ENCODE results near the gene SENP8.
A peak's percentile ranks its signal among the peaks of the same experiment; 100 is the strongest.

Gene SENP8

DNA sequence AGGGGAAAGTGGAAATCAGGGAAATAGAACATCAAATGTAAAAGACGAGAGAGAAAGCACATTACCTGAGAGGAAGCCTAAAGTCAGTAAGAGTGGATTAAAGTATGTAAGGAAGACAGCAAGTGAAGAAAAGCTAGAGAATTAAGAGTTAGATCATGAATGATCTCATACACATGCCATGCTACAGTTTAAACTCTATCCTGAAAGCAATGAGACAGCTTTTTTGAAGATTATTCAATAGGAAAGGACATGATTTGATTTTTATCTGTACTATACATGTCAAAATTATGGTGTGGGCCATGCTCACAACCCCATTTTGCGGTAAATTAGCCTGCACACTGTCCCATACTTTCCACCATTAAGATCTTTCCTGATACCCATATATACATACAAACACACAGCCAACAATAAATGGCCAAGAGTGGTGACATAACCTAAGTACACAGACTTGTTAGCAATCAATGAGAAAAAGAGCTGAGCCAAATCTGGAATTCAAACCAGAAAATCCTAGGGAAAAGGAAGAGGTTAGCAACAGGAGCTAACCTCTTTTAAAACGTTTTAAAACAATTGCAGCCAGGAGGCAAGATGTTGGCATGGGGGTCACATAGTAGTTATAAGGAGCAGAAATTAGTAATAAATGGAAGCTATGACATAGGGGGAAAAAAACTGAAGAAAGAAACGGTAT lies 4.7 kb upstream of the SENP8 start:
- DNase-seq (ENCODE audit: low spot score) = no peak

GRCh38 chr15:72116731-72117485 lies 1.3 kb upstream of the SENP8 start:
- DNase-seq (ENCODE audit: low spot score) = peak; percentile 34

DNA sequence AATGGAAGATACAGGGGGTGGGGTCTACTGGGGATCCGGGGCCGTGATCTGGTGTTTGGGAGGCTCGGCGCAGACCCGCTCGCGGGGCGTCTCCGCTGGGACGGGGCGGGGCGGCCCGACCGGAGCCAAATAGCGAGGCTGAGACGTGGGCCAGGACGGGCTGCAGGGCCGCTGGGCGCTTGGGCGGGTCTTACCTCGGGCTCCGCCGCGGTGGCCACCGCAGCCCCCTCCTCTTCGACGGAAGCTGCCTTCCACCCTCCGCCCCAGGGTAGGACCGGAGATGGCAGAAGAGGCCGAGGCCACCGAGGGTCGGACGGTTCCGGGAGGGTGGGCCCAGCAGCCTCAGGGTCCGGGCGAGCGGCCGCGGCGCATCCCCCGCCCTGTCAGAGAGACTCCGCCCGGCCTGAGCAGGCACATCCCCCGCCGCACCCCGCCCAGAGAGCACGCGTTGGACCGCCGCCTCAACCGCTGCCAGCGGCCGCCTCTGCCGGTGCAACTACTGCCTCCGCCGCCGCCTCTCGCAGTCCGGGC lies 652 bp upstream of the SENP8 start:
- DNase-seq (ENCODE audit: low spot score) = peak; percentile 60

- DNase-seq (ENCODE audit: low spot score) = no peak
Measured at GRCh38 chr15:72124218-72124617, 6.0 kb downstream of the SENP8 start.

DNA sequence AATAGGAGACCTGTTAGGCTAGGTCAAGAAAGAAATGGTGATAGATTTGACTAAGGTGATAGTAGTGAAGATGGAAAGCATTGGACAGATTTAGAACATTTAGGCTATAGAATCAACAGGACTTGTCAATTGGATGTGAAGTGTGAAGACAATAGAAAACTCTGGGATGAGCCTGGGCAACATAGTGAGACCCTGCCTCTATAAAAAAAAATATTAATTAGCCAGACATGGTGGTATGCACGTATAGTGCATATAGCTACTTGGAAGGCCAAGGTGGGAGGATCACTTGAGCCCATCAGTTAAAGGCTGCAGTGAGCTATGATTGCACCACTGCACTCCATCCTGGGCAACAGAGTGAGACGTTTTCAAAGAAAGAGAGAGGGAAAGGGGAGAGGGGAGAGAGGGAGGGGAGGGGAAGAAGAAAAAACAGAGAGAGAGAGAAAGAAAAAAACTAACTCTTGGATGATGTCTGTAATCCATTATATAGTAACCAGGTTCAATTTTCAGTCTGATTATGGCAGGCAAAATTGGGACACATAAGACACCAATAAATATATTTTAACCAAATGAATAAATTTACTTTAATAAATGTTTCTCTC lies 9.6 kb downstream of the SENP8 start:
- DNase-seq (ENCODE audit: low spot score) = no peak

- no peak for DNase-seq (ENCODE audit: low spot score)
Measured at GRCh38 chr15:72128359-72128758, 10.2 kb downstream of the SENP8 start.

DNA sequence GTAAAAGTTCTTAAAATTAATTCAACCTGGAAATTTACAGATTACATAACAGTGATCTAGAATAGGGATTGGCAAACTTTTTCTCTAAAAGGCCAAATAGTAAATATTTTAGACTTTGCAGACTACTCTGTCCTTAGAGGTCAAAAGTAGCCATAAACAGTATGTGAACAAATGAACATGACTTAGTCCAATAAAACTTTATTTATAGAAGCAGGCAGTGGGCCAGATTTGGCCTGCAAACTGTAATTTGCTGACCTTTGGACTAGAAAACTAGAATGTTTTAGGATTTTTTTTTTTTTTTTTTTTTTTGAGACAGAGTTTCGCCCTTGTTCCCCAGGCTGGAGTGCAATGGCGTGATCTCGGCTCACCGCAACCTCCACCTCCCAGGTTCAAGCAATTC lies 12.1 kb downstream of the SENP8 start:
- no peak for DNase-seq (ENCODE audit: low spot score)

DNA sequence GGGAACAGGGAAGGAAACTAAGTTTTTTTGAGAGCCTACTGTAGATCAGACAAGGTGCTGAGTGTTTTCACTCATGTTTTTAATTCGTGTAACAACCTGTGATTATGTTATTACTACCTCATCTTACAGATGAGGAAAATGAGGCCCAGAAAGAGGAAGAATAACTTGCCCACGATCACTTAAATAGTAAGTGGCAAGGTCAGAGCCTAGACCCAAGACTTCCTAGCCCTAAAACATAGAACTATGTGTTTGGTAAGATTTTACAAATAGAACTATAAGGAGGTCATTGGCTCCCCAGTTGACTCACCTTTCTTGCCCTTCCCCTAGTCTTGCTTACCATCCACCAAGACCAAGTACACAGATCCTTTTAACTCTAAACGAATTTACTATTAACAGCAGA lies 13.7 kb downstream of the SENP8 start:
- DNase-seq (ENCODE audit: low spot score) = no peak

- DNase-seq (ENCODE audit: low spot score) = no peak
Measured at GRCh38 chr15:72133211-72133610, 15.0 kb downstream of the SENP8 start.

DNA sequence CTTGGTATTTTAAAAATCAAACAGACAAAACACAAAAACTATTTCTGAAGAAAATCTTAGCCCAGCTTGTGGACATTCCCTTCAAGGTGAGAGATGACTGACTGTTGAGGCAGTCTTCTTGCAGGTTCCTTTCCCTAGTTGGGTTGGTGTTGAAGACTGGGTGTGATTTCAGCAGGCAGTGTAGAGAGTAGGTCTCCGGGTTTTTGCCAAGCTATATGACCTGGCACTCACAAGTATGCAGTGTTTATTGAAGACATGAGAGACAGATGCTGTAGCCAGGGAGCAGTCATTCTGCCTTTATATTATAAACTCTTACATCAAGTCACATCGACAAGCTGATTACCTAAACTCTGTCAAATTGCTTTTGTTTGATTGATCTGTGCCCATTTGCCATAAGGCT lies 17.5 kb downstream of the SENP8 start:
- no peak for DNase-seq (ENCODE audit: low spot score)

DNA sequence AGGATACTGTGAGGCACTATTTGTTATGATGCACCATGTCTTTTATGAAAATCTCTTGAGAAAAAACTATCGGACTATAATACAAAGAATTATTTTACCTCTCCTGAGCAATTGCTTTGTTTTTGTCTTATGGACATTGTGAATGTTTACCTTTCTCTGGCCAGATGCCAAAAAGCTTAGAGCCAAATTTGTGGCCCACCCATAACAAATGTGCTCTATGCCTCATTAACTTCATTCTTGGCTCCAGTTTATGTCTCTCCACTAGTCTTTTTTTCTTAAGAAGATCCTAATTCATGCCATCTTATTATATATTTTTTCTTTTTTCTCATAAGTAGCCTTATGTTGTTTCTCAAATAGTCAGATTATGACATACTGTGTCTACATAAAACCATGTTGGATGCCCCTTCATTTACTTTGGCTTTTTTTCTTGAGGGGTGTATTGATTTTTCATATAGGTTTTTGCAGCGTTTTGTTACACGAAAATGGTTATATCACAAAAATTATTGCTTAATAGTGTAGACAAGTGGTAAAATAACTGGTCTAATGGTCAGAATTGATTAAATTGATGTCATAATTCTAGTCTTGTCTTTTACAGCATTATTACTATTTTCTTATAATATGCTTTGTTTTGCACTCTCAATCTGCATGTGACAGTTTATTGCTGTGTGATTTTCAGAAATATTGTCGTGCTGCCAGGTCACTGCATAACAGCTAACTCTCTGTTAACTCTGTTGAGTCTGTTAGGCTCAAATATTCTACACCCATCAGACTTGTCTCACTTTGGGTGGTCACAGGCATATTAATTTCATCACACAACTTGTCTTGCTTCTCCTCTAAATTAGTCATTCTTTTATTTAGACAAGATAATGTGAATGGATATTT lies 18.2 kb downstream of the SENP8 start:
- no peak for DNase-seq (ENCODE audit: low spot score)

- no peak for DNase-seq (ENCODE audit: low spot score)
Measured at GRCh38 chr15:72139667-72140066, 21.5 kb downstream of the SENP8 start.

DNA sequence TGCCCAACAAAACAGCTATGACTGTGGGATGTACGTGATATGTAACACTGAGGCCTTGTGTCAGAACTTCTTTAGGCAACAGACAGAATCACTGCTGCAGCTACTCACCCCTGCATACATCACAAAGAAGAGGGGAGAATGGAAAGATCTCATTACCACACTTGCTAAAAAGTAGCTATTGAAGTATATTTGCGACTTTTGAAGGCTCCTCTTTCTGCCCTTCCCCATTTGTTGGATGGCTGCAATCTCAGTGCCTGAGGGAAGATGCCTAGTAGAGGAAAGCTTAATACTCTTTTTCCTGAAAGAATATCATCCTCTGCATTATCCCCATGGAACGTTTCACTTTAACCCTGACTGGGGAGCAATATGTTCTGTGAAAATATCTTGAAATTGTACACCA lies 21.9 kb downstream of the SENP8 start:
- no peak for DNase-seq (ENCODE audit: low spot score)

- no peak for DNase-seq (ENCODE audit: low spot score)
Measured at GRCh38 chr15:72141171-72142084, 23.2 kb downstream of the SENP8 start.

DNA sequence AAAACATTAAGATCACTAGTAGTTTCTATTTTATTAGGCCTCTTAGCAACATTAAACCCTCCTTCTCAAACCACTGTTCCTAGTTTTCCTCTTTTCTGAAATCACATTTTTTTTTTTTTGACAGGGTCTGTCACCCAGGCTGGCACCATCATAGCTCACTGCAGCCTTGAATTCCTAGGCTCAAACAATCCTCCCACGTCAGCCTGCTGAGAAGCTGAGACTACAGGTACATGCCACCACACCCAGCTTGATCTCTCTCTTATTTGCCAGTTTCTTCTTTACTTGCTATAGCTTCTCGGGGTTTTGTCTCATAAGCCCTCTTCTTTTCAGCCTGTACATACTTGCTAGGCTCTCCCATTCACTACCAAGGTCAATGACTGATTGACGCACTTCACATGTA lies 28.0 kb downstream of the SENP8 start:
- DNase-seq (ENCODE audit: low spot score) = no peak

- no peak for DNase-seq (ENCODE audit: low spot score)
Measured at GRCh38 chr15:72146934-72147333, 28.7 kb downstream of the SENP8 start.

- DNase-seq (ENCODE audit: low spot score) = no peak
Measured at GRCh38 chr15:72147418-72147817, 29.2 kb downstream of the SENP8 start.

DNA sequence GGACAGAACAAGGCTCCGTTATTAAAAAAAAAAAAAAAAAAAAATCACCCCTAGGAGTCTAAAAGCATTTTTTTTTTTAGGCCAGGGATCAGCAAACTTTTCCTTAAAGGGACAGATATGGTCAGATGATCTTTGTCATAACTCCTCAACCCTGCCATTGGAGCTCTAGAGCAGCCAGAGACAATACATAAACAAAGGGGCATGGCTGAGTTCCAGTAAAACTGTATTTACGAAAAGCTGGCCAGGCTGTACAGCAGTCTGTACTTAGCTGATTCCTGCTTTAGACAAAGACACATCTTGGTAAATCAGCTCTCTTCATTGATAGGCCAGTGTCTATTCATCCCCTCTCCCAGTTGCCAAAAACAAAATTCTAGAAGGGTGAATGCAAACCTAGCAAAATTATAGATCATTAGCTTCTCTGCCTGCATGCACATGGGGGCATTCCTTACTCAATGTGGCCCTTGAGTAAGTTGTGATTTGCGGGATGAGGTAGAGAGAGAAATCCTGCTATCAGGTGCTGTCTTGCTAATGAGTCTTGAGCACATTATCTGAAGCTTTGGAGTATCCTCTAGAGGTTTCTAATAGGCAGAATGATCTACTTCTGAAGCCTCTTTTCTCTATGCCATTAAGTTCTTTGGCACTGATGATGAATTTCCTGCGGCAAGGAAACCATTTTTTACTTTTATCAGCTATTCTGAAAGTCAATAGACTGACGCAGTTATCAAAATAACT lies 35.2 kb downstream of the SENP8 start:
- DNase-seq (ENCODE audit: low spot score) = no peak

DNA sequence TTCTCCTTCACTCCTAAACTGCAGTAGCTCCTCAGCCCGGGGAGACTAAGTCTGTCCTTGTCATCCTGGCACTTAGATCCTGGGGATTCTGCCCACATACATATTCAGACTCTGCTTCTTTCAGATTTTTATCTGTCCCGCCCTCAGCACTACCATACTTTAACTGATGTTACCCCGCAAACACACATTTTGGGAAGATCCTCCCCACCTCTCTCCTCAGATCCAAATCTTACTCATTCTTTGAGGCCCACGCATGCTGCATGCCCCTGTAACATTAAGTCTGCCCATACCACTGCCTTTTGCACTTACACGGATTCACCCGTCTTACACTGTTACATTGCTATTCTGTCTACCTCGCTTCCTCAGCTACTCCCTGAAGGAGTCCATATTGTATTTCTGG lies 36.1 kb downstream of the SENP8 start:
- no peak for DNase-seq (ENCODE audit: low spot score)

All from SK-N-DZ (cell line).